ENCODE results near the gene MAN2A2.

GRCh38 chr15:90884719-90885431, 18.2 kb upstream of the MAN2A2 start:
- TF ChIP-seq CTCF (IDR thresholded peaks at IDR 0.05) (no peak), POLR2A (IDR thresholded peaks at IDR 0.05) (no peak)

All from right lobe of liver (tissue), 4 donors.